HepG2 (cell line): ENCODE results near the gene TBX21. TPM values are rescaled to one million over a fixed set of nuclear protein-coding genes. Genes with fewer than 3 reads are reported as not detected.

Experiments used
- ATAC-seq: fragments of 200-7000 bp; cut with Tn5 transposase; 3 replicates; pipeline ENCODE4 v1.9.1; 2020; ENCODE audit warnings: mild to moderate bottlenecking, moderate library complexity
- BruUV-seq: library from RNA; stranded (reverse); fragments of 400-500 nt; replicated peaks from 2 replicates; lab custom pipeline; 2021; lab: Mats Ljungman, UMichigan
- CTCF ChIA-PET: fragments of 300-600 bp; formaldehyde crosslinking; extraction: SDS; loops from one replicate; lab custom pipeline; 2021; ENCODE audit warnings: low total read pairs, inconsistent platforms, low intra/inter-chr PET ratio; lab: Yijun Ruan, JAX
- POLR2A ChIA-PET: fragments of 350-600 bp; sonication (Branson Sonifier 250); formaldehyde crosslinking; loops from one replicate; lab custom pipeline; 2020; ENCODE audit warnings: antibody characterized with exemption, inconsistent platforms; lab: Yijun Ruan, JAX
- DNase-seq: peaks from one replicate; pipeline ENCODE4 v3.0.0-alpha.2; 2015; ENCODE audit warnings: low spot score
- FAIRE-seq: peaks from 3 replicates; lab custom pipeline; 2011; peaks lifted over from hg19 to GRCh38; lab: Jason Lieb, UNC
- H2AFZ ChIP-seq: one replicate; pipeline ENCODE4 v1.6.1; 2011; ENCODE audit warnings: low read length, inconsistent platforms
- H3K27ac ChIP-seq: fragments of 300-600 bp; 3 replicates; pipeline ENCODE4 v1.8.0; 2011; ENCODE audit warnings: mixed run types, mild to moderate bottlenecking, mixed read lengths, low read length, inconsistent platforms; ENCODE audit not compliant: insufficient read depth; ENCODE audit errors: extremely low read length
- H3K27me3 ChIP-seq, 2 experiments: fragments of 200-600 bp in 1 of 2; 2 replicates in 1 of 2; 3 replicates in 1 of 2; pipeline versions ENCODE4 v1.6.0 to v1.8.0; 2011; ENCODE audit warnings: low read length in 2 of 2, mild to moderate bottlenecking in 2 of 2, moderate library complexity in 2 of 2, inconsistent platforms in 1 of 2; ENCODE audit not compliant: insufficient read depth in 2 of 2, control insufficient read depth in 1 of 2
- H3K36me3 ChIP-seq, 2 experiments: fragments of 200-600 bp in 1 of 2; replicated peaks in 1 of 2; 2 replicates in 1 of 2; 3 replicates in 1 of 2; pipeline versions ENCODE4 v1.5.1 to v1.8.0; 2011; ENCODE audit warnings: low read length in 2 of 2, inconsistent platforms in 1 of 2; ENCODE audit not compliant: insufficient read depth in 2 of 2, control insufficient read depth in 1 of 2
- H3K4me1 ChIP-seq: 2 replicates; pipeline ENCODE4 v1.5.1; 2012; ENCODE audit warnings: low read length, inconsistent platforms; ENCODE audit not compliant: insufficient read depth
- H3K4me2 ChIP-seq: 2 replicates; pipeline ENCODE4 v1.6.0; 2011; ENCODE audit warnings: low read depth, low read length, inconsistent platforms
- H3K4me3 ChIP-seq, 3 experiments: fragments of 200-600 bp in 1 of 3; sonication (generic), shearing (Covaris generic) in 1 of 3; replicated peaks in 1 of 3; 2 replicates each; pipeline ENCODE4 v1.5.1; 2011 to 2016; ENCODE audit warnings: low read length in 3 of 3, inconsistent platforms in 2 of 3, low read depth in 2 of 3, mild to moderate bottlenecking in 2 of 3, control low read depth in 1 of 3, mixed read lengths in 1 of 3; ENCODE audit not compliant: insufficient read depth in 1 of 3
- H3K79me2 ChIP-seq: one replicate; pipeline ENCODE4 v1.6.1; 2011; ENCODE audit warnings: low read length, inconsistent platforms; ENCODE audit not compliant: insufficient read depth
- H3K9ac ChIP-seq: 2 replicates; pipeline ENCODE4 v1.6.0; 2011; ENCODE audit warnings: mild to moderate bottlenecking, low read depth, low read length, inconsistent platforms; ENCODE audit not compliant: insufficient read depth
- H3K9me3 ChIP-seq: 2 replicates; pipeline ENCODE4 v1.5.1; 2012; ENCODE audit warnings: mild to moderate bottlenecking, low read length
- H4K20me1 ChIP-seq: 2 replicates; pipeline ENCODE4 v1.6.0; 2011; ENCODE audit warnings: inconsistent platforms, mild to moderate bottlenecking, low read length, moderate library complexity; ENCODE audit not compliant: insufficient read depth
- CC2D1A ChIP-seq: sonication (generic); formaldehyde crosslinking; IDR thresholded peaks from 2 replicates; pipeline ENCODE4 v1.8.1; 2023; ENCODE audit warnings: mild to moderate bottlenecking, missing genetic modification reagents
- DR1 ChIP-seq: sonication (generic); formaldehyde crosslinking; IDR thresholded peaks from 2 replicates; pipeline ENCODE4 v1.8.0; 2021; ENCODE audit warnings: mild to moderate bottlenecking, missing genetic modification reagents, inconsistent platforms
- MZF1 ChIP-seq: sonication (generic); formaldehyde crosslinking; IDR thresholded peaks from 2 replicates; pipeline ENCODE4 v1.8.1; 2023; ENCODE audit warnings: mild to moderate bottlenecking, missing genetic modification reagents, borderline replicate concordance
- NR1H2 ChIP-seq: sonication (generic); formaldehyde crosslinking; IDR thresholded peaks from 2 replicates; pipeline ENCODE4 v1.8.1; 2022; ENCODE audit warnings: low read depth, missing genetic modification reagents, borderline replicate concordance
- RELA ChIP-seq: sonication (generic); formaldehyde crosslinking; IDR thresholded peaks from 2 replicates; pipeline ENCODE4 v1.4.0; 2020; ENCODE audit warnings: missing genetic modification reagents
- SKI ChIP-seq: fragments of 450-650 bp; IDR thresholded peaks from one replicate; pipeline ENCODE4 v1.6.1; 2018; ENCODE audit warnings: mild to moderate bottlenecking; ENCODE audit not compliant: partially characterized antibody
- TAF1 ChIP-seq: sonication (generic); formaldehyde crosslinking; IDR thresholded peaks from 2 replicates; pipeline ENCODE4 v1.4.0; 2020; ENCODE audit warnings: missing genetic modification reagents
- TMF1 ChIP-seq: sonication (generic); formaldehyde crosslinking; IDR thresholded peaks from 2 replicates; pipeline ENCODE4 v1.8.1; 2022; ENCODE audit warnings: low read depth, missing genetic modification reagents
- TP53 ChIP-seq: sonication (generic); formaldehyde crosslinking; conservative IDR thresholded peaks from 2 replicates; pipeline ENCODE4 v1.4.0; 2020; ENCODE audit warnings: missing genetic modification reagents
- ZNF335 ChIP-seq: sonication (generic); formaldehyde crosslinking; IDR thresholded peaks from 2 replicates; pipeline ENCODE4 v1.4.0; 2020; ENCODE audit warnings: missing genetic modification reagents
- ZNF768 ChIP-seq: sonication (generic); formaldehyde crosslinking; IDR thresholded peaks from 2 replicates; pipeline ENCODE4 v1.4.0; 2020; ENCODE audit warnings: missing genetic modification reagents
- ZNF816 ChIP-seq: sonication (generic); formaldehyde crosslinking; IDR thresholded peaks from 2 replicates; pipeline ENCODE4 v1.8.0; 2022; ENCODE audit warnings: missing genetic modification reagents, mild to moderate bottlenecking, borderline replicate concordance
- WGBS: methylation state at CpG from one replicate; pipeline ENCODE4 v1.1.6; 2017; ENCODE audit warnings: low lambda C conversion rate; 5-methylcytosine and 5-hydroxymethylcytosine counted together
- in situ Hi-C: cut with HindIII; loops from 2 replicates; pipeline ENCODE4 v1.10.0; 2017; ENCODE audit warnings: low pct_unique_long_range_greater_than_20kb; ENCODE audit not compliant: extremely low pct_ligation_motif_present
- intact Hi-C: fragments of 100-400 bp; cut with micrococcal nuclease; formaldehyde crosslinking; loops from one replicate; pipeline ENCODE4 v1.10.0; 2022; ENCODE audit not compliant: unreplicated experiment
- polyA plus RNA-seq, 8 experiments: library from polyadenylated mRNA; depleted of rRNA in 3 of 8; stranded (reverse) in 7 of 8; unstranded in 1 of 8; fragments of >200 nt; fragmentation: Illumina TruSeq in 4 of 8; extraction: Trizol in 4 of 8; gene quantifications; 2 replicates each; pipeline versions ENCODE4 v1.2.1 to v1.2.3, GENCODE V29; 2011 to 2016; ENCODE audit warnings: low read depth in 4 of 8, missing spikeins in 1 of 8, mixed read lengths in 1 of 8; ENCODE audit not compliant: insufficient read depth in 1 of 8
- total RNA-seq, 5 experiments: library from RNA; depleted of rRNA; stranded (reverse); fragments of >200 nt; fragmentation: Illumina TruSeq; extraction: Trizol; gene quantifications; 2 replicates each; pipeline ENCODE4 v1.2.3, GENCODE V29; 2016; ENCODE audit warnings: low read depth in 1 of 5
- TF ChIP-seq, protein P1 (sequence below): sonication (generic); formaldehyde crosslinking; IDR thresholded peaks from 2 replicates; pipeline ENCODE4 v1.8.1; 2023; ENCODE audit warnings: mild to moderate bottlenecking, missing genetic modification reagents
- TF ChIP-seq, protein P2 (sequence below): sonication (generic); formaldehyde crosslinking; IDR thresholded peaks from 2 replicates; pipeline ENCODE4 v1.4.0; 2020; ENCODE audit warnings: low read depth, mild to moderate bottlenecking, missing genetic modification reagents
- TF ChIP-seq, protein P3 (sequence below): sonication (generic); formaldehyde crosslinking; IDR thresholded peaks from 2 replicates; pipeline ENCODE4 v1.4.0; 2020; ENCODE audit warnings: mild to moderate bottlenecking, low read depth, missing genetic modification reagents

Gene TBX21
- total and polyA plus RNA-seq, 2 of the 13 experiments (the other 11 are each of a cell fraction or from before 2014, with no cell fraction given) = not detected

DNA sequence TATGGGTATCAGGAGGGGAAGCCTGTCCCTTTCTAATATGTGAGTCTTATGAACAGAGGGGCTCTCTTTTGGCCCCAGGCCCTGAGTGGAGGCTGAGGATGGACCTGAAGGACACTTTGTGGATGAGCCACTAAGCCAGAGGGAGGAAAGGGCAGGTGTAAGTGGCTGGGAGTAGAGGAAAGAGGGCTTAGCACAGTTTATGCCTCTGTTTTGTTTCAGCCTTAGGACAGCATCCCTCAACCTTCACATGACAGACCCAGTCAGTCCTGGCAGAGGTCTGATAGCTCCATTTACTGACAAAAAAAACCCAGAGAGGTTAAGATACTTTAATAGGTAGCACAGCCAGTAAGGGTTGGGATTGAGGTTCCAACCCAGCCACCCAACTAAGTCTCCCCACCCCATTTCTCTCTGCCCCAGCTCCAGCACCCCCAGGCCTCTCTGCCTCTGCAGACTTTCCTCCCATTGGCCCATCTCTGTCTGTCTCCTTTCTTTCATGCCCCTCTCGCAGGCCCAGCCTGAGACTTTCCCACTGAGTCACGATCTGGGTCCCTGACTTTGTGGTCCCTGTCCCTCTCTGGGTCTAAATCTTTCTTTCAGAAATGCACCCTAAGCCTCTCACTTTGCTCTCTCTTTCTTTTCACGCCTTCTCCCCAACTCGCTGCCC is 4.7 kb upstream of the TBX21 start:
- H3K27ac ChIP-seq = no peak overlapping the region
- 0 out of 2 replicates have a peak, but pooled peaks have one; percentile 24 for TF ChIP-seq ZNF768 (CRISPR knock-in tag)
- TF ChIP-seq, protein P1, sequence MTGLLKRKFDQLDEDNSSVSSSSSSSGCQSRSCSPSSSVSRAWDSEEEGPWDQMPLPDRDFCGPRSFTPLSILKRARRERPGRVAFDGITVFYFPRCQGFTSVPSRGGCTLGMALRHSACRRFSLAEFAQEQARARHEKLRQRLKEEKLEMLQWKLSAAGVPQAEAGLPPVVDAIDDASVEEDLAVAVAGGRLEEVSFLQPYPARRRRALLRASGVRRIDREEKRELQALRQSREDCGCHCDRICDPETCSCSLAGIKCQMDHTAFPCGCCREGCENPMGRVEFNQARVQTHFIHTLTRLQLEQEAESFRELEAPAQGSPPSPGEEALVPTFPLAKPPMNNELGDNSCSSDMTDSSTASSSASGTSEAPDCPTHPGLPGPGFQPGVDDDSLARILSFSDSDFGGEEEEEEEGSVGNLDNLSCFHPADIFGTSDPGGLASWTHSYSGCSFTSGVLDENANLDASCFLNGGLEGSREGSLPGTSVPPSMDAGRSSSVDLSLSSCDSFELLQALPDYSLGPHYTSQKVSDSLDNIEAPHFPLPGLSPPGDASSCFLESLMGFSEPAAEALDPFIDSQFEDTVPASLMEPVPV = no peak
- intact Hi-C loops (no loop called here), in situ Hi-C loops (no loop called here)
- no peaks in the 10 kb centered on the region for H3K79me2 ChIP-seq
- no peak overlapping the region for H3K4me2 ChIP-seq
- ChIA-PET POLR2A (no interaction called here), CTCF (no interaction called here)
- BruUV-seq = no TSS peak
- no peak overlapping the region for H3K4me3 ChIP-seq
- no peaks in the 10 kb centered on the region; the same call in 1 of the 2 replicates for H4K20me1 ChIP-seq
- H3K36me3 ChIP-seq = no peaks in the 10 kb centered on the region
- FAIRE-seq = no peak
- no peak overlapping the region for H3K9ac ChIP-seq
- peaks cover 6% of the 10 kb centered on the region; the same call in 1 of the 2 replicates for H3K4me1 ChIP-seq
- peaks cover 22 to 91% of the 10 kb centered on the region in 2 experiments; a peak in 4 of 5 replicates for H3K27me3 ChIP-seq
- DNase-seq = no peak
- ATAC-seq = no peak
- no peaks in the 10 kb centered on the region for H3K9me3 ChIP-seq
- 19% methylated on average over 4 of the region's 4 CpGs for WGBS
- H2AFZ ChIP-seq = no peak overlapping the region

DNA sequence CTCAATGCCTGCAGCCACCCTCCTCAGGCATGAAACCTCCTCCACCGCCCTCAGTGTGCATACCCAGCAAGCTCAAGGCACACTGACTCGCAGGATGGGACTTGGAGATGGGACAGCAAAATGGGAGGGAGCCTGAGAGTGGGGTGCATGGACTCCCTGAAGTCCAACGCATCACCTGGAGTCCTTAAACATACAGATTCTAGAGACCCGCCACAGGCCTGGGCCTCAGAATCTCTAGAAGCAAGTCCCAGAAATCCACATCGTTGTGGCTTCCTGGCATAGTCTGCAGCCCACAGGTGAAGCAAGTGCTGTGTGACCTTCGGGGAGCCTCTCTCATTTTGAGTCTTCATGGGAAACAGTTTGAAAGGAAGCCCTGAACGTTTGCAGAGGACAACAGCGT is 3.6 kb upstream of the TBX21 start:
- intact Hi-C loops = no loop called here
- ATAC-seq = no peak
- CTCF ChIA-PET = no interaction called here
- TF ChIP-seq SKI (no peak), NR1H2 (no peak), CC2D1A (CRISPR knock-in tag) (no peak), DR1 (no peak), MZF1 (CRISPR knock-in tag) (no peak), ZNF816 (no peak), ZNF335 (CRISPR knock-in tag) (no peak), TMF1 (CRISPR knock-in tag) (no peak), RELA (CRISPR knock-in tag) (no peak), TAF1 (CRISPR knock-in tag) (no peak), TP53 (CRISPR knock-in tag) (no peak)
- TF ChIP-seq, protein P2, sequence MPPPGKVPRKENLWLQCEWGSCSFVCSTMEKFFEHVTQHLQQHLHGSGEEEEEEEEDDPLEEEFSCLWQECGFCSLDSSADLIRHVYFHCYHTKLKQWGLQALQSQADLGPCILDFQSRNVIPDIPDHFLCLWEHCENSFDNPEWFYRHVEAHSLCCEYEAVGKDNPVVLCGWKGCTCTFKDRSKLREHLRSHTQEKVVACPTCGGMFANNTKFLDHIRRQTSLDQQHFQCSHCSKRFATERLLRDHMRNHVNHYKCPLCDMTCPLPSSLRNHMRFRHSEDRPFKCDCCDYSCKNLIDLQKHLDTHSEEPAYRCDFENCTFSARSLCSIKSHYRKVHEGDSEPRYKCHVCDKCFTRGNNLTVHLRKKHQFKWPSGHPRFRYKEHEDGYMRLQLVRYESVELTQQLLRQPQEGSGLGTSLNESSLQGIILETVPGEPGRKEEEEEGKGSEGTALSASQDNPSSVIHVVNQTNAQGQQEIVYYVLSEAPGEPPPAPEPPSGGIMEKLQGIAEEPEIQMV (CRISPR knock-in tag) = no peak
- TF ChIP-seq, protein P3, sequence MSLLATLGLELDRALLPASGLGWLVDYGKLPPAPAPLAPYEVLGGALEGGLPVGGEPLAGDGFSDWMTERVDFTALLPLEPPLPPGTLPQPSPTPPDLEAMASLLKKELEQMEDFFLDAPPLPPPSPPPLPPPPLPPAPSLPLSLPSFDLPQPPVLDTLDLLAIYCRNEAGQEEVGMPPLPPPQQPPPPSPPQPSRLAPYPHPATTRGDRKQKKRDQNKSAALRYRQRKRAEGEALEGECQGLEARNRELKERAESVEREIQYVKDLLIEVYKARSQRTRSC (CRISPR knock-in tag) = no peak

More for the DNA sequence above, 3.6 kb upstream of the TBX21 start:
- WGBS = 8% methylated on average over 8 of the region's 8 CpGs
- H3K27ac ChIP-seq = no peak overlapping the region
- no peaks in the 10 kb centered on the region; the same call in 1 of the 2 replicates for H4K20me1 ChIP-seq
- BruUV-seq = no TSS peak
- POLR2A ChIA-PET = no interaction called here
- H3K4me1 ChIP-seq = peaks cover 13% of the 10 kb centered on the region
- no peaks in the 10 kb centered on the region for H3K9me3 ChIP-seq
- DNase-seq (no peak), FAIRE-seq (no peak)
- H3K4me2 ChIP-seq = no peak overlapping the region
- H2AFZ ChIP-seq = no peak overlapping the region
- no peaks in the 10 kb centered on the region for H3K36me3 ChIP-seq
- peaks cover 27 to 93% of the 10 kb centered on the region in 2 experiments for H3K27me3 ChIP-seq
- H3K9ac ChIP-seq = no peak overlapping the region
- H3K79me2 ChIP-seq = no peaks in the 10 kb centered on the region
- in situ Hi-C loops = no loop called here
- no peak overlapping the region for H3K4me3 ChIP-seq
